ENCODE measurements around the gene ADPGK.
"Not testable (repeated sequence)": the region's sequence is repeated elsewhere in the genome, so short reads cannot be mapped to it uniquely, and the experiment has no call there.

The ADPGK gene

GRCh38 chr15:72783640-72784455, at the start of gene ADPGK:
Gene ADPGK, minus strand, starts transcription at chr15:72783758. Its CDS starts 67 bp downstream, at chr15:72783691.
- DNase-seq: peak; percentile 92

- DNase-seq: no peak
Observed at GRCh38 chr15:72827226-72827625, 43.7 kb upstream of the ADPGK start.

DNA sequence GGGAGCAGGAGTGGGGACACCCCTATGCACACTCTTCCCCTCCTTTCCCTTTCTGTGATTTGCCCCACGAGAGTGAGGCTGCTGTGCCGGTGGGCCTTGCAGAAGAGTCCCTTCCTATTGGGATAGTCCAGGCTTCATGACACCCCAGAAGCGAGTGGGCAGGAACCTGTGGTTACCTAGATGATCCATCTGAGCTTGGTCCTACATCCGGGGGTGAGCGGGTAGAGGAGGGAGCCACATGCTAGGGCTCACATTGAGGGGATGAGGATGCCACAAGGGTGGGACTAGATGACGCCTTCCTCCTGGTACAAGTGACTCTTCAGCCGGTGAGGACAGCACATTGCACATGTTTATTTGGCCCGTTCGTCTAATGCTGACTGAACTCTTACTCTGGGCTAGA, 43.1 kb upstream of the ADPGK start:
- DNase-seq: no peak

DNA sequence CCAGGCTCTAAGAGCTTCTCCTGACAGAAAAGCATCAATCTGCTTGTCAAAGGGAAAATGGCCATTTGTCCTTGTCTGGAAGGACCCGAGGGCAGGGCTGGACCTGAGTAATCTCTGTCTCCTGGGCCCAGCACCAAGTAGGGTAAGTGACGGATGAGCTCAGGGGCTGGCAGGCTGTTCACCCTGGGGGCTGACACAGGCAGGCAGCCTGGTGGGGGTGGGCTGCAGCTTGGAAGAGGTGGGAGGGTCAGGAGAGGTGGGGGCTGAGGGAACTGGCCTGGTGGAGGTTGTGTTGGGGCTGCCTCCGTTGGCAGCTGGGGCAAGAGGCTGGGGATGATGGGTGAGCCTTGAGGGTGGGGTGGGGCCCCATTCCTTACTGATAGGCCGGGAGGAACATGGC, 42.3 kb upstream of the ADPGK start:
- DNase-seq: no peak

GRCh38 chr15:72824781-72825180, 41.2 kb upstream of the ADPGK start:
- no peak for DNase-seq

GRCh38 chr15:72824112-72824511, 40.6 kb upstream of the ADPGK start:
- DNase-seq: no peak

DNA sequence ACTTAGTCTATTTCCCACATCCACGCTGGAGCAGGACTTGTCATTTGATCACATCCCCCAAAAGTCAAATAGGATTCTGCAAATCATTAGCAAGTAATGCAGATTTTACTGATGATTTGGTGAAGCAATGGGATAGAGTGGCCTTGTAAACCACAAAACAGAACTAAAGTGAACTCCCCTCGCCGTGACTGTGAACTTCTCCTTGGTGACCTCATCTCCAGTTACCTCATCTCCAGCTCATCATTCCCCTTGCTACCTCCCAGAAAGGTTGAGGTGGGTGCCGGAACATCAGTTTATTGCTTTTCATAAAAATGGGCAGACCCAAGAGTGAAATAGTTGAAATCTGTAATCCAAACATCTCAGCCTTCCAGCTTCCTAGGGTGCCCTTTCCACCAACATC, 36.7 kb upstream of the ADPGK start:
- no peak for DNase-seq

DNA sequence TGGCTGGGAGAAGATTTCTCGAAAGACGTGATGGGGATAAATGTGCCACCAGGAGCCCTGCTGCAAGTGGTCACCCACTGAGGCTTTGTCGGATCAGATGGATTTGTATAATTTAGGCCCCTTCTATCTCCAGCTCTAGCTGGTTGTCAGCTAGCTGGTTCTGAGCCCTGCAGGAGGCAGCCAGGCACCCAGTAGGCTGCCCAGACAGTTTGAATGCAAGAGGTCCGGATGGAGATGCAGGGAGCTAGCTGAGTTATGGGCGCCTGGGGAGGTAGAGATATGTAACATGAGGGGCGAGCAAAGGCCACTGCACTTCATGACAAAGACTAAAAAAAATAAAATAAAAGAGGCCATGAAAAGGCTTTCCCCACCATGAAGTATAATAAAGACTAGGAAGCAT, 35.1 kb upstream of the ADPGK start:
- DNase-seq: no peak

DNA sequence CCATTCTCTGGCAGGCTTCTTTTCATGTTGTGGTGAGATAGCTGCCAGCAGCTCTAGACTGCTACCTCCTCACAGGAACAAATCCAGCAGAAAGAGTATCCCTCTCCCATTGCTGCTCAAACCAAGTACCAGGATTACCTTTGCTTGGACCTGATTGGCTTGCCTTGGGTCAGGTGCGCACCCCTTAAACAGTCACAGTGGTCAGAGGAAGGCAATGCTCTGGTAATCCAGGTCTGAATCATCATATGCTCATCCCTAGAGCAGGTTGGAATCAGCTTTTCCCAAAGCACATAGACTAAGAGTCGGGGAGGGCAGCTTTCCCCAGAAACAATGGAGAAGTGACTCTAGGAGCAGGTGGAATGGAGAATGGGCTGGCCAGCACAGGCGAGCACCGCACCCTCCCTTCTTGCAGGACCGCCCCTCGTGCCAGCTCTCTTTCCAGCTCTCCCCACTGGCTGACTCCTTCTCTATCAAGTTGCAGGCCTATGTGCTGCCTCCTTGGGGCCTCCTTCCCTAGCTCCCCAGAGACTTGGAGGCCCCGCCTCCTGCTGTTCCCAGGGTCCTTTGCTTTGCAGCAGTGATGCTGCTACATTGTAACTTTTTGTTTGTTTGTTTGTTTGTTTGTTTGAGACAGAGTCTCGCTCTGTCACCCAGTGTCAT, 29.9 kb upstream of the ADPGK start:
- DNase-seq: no peak

- no peak for DNase-seq
Observed at GRCh38 chr15:72809329-72809728, 25.8 kb upstream of the ADPGK start.

- not testable (repeated sequence) for DNase-seq
Observed at GRCh38 chr15:72807346-72807745, 23.8 kb upstream of the ADPGK start.

GRCh38 chr15:72803006-72803405, 19.4 kb upstream of the ADPGK start:
- DNase-seq: no peak

- no peak for DNase-seq
Observed at GRCh38 chr15:72801590-72802325, 18.2 kb upstream of the ADPGK start.

- no peak for DNase-seq
Observed at GRCh38 chr15:72800833-72801481, 17.4 kb upstream of the ADPGK start.

DNA sequence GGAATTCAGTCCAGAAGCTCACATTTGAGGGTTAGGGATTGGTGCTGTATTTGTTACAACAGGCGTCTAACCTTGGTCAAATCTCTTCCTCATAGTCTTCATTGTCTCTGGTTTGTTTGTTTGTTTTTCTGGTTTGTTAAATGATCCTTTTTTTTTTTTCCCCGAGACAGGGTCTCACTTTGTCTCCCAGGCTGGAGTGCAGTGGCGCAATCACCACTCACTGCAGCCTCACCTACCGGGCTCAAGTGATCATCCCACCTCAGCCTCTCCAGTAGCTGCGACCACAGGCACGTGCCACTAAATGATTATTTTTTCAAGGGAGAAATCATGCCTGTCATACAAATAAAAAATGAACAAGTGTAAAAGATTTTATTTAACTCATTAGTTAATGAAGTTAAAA, 14.3 kb upstream of the ADPGK start:
- DNase-seq: no peak

DNA sequence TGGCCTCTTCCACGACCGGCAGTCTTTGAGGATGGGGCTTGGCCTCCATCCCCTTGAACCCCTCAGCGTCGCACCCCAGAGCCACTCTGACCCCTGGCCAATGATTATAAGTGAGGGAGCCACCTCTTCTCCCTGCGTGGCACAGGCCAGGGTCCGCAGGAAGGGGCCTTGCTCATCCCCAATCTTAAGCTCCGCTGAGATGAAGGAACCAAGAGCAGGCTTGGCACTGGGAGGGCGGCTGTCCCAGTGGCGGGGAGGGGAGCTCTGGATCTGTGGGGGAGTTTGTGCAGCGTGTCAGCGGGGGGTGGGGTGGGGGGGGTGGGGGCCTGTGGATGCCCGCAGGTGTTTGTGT, 13.8 kb upstream of the ADPGK start:
- no peak for DNase-seq

DNA sequence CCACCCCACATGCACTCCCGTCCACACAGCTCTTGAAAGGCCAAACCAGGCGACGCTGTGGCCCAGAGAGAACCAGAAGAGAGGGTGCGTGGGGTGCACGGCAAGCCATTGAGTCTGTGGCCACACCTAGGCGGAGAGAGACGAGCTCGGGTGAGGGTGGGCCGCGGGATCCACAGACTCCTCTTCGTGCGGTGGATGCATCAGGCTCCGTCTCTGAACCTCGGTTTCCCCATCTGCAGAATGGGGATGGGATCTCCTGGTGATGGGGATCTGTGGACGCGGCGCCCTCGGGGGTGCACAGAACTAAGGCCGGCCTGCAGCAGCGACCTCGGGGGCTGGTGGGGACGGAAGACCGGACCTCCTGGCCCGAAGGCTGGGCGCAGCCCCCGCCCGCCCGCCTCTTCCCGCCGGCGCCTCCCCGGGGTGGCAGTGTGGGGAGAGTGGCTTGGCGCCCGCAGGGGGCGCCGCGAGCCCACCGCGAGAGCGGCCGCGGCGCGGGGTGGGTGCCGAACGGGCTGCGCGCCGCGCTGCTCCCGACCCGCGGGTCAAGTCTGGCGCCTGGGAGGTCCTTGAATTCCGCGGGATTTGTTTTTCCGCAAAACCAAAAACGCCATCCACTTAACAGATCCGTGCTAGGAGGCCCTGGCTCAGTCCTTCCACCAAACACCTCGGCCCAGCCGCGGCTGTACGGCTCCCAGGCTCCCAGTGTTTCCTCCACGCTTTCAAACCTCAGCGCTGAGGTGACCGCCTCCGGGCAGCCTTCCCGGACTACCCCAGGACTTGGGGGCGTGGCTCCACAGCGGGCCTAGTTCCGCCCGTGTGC, 13.2 kb upstream of the ADPGK start:
- peak; percentile 29 for DNase-seq

- no peak for DNase-seq
Observed at GRCh38 chr15:72796210-72796514, 12.6 kb upstream of the ADPGK start.

DNA sequence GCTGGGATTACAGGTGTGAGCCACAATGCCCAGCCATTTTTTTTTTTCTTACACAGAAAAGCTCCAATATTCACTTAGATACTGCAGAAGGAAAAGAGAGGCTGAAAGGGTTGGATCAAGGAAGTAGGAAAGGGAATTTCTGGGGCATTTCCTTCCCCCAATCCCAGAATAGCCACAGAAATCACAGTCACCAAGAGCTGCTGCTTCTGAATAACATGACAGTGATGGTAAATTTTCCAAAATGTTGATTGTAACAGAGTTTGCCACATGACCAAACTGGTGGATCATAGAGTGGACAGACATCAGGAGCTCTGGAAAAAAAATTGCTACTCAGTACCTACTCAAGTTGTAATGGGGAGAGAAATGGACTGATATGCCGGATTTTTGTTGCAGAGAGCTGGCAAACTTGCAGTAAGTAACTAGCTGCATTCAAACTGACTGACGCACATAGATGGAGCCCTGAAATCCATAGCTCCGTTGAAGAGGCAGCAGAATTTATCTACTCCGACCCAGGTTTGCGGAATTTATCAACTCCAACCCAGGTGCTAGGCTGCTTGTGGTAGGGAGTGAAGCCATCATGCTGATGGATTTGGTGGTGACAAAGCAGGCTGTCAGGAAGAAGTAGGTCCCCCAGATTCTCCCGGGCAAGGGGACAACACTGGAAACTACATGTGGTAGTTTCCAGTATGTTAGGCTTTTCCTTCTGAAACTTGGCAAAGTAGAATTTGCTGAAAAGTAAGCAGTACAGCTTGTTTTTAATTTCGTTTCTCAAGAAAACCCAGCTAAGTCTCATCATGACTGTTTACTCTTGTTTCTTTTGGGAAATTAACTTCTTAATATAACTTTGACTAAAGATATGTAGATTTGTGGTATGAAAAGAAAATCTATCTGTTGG, 10.5 kb upstream of the ADPGK start:
- no peak for DNase-seq

GRCh38 chr15:72792431-72792830, 8.9 kb upstream of the ADPGK start:
- DNase-seq: no peak

- no peak for DNase-seq
Observed at GRCh38 chr15:72790302-72790910, 6.8 kb upstream of the ADPGK start.

Data from stimulated activated CD4-positive, alpha-beta T cell treated with anti-CD3 and anti-CD28 coated beads, Interleukin-4, amount 100 ng/mL, for 24 hours (primary cell).